Activated CD4-positive, alpha-beta T cell treated with anti-CD3 and anti-CD28 coated beads, Interleukin-10, Interleukin-2, amounts not matched to agents 100 ng/mL and 50 ng/mL, durations not matched to agents 16 hours and 8 hours (primary cell): ENCODE data around the gene PLPP7.
"Not testable (repeated sequence)": the region's sequence is repeated elsewhere in the genome, so short reads cannot be mapped to it uniquely, and the experiment has no call there.

ENCODE experiments used
- DNase-seq: peaks from one replicate; pipeline ENCODE4 v3.0.0-alpha.2; 2020

The PLPP7 gene

GRCh38 chr9:131337131-131337848 is 47.8 kb downstream of the PLPP7 start:
- DNase-seq, result no peak

GRCh38 chr9:131339212-131339611 is 49.7 kb downstream of the PLPP7 start:
- DNase-seq, result not testable (repeated sequence)

GRCh38 chr9:131344931-131345535 is 55.5 kb downstream of the PLPP7 start:
- DNase-seq, result not testable (repeated sequence)

- no peak for DNase-seq
These were observed 57.0 kb downstream of the PLPP7 start for GRCh38 chr9:131346559-131346958.

- DNase-seq, result no peak
These were observed 58.0 kb downstream of the PLPP7 start for GRCh38 chr9:131347376-131348020.

- no peak for DNase-seq
These were observed 59.4 kb downstream of the PLPP7 start for GRCh38 chr9:131348631-131349521.

GRCh38 chr9:131349522-131349880 is 60.0 kb downstream of the PLPP7 start:
- no peak for DNase-seq

GRCh38 chr9:131349881-131350563 is 60.5 kb downstream of the PLPP7 start:
- peak; percentile 88 for DNase-seq

- not testable (repeated sequence) for DNase-seq
These were observed 67.0 kb downstream of the PLPP7 start for GRCh38 chr9:131356479-131356878.

- no peak for DNase-seq
These were observed 69.0 kb downstream of the PLPP7 start for GRCh38 chr9:131358556-131358955.
